HCEC 1CT (cell line): ENCODE data around the gene PUS10.
"Not testable (repeated sequence)": the region's sequence is repeated elsewhere in the genome, so short reads cannot be mapped to it uniquely, and the experiment has no call there.

Experiments
- DNase-seq: peaks from one replicate; pipeline ENCODE4 v3.0.0-alpha.2; 2017

The PUS10 gene

DNA sequence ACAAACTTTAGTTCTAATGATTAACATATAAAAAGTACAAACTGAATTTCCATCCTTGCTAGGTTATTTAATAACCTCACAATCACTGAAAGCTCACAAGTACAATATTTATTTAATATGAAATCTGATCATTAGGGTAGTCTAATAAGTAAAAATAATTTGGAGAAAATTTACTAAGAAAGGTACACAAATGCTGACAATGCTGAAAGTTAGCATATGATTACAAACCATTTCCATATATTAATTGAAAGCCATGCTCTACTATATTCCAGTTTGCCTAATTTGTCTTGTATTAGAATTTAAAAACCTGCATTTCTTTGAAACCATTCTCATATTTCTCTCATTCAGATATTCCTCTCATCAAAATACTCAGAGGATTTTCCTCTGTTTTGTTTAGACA, 8.7 kb downstream of the PUS10 start:
- DNase-seq, result no peak

DNA sequence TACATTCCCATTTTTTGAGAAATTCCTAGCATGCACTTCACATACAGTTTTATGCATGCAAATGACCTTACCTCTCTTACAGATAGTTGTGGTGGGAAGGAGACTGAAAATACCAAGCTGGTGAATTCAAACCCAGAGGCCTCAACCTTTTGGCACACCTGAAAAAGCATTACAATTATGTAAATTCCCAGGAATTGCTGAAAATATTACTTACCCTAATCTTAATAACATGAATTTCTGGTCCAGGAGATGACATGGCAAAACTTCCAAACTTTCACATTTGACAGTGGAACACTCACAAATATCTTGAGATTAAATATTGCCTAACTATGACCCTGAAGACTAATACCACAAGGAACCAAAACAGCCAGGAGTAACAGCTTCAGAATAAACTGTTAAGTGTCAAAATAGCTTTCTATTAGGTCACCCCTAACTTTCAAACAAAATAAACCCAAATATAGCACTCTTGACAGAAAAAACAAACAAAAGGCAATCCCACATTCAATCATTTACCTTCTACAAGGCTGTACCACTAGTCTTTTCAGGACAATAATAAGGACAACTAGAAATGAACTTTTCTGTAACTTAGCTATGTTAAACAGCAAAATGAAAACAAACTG, 11.5 kb downstream of the PUS10 start:
- peak; percentile 25 for DNase-seq

DNA sequence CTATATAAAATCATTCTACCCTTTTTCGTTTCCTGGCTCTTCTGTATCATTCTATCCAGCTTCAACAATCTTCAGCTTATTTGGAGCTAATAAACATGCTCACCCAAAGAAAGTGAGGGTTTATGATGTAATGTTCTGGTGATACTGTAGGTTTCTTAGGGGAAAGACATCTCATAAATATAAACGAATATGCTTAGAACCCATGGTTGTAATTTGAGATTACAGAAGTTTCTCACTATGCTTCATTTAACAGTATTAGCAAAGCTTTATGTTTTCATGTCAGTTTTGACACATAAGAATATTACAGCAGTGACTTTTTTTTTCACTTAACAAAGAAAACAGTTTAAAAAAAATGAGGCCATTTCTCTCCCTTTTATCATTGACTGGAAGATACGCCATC, 12.3 kb downstream of the PUS10 start:
- DNase-seq, result no peak

DNA sequence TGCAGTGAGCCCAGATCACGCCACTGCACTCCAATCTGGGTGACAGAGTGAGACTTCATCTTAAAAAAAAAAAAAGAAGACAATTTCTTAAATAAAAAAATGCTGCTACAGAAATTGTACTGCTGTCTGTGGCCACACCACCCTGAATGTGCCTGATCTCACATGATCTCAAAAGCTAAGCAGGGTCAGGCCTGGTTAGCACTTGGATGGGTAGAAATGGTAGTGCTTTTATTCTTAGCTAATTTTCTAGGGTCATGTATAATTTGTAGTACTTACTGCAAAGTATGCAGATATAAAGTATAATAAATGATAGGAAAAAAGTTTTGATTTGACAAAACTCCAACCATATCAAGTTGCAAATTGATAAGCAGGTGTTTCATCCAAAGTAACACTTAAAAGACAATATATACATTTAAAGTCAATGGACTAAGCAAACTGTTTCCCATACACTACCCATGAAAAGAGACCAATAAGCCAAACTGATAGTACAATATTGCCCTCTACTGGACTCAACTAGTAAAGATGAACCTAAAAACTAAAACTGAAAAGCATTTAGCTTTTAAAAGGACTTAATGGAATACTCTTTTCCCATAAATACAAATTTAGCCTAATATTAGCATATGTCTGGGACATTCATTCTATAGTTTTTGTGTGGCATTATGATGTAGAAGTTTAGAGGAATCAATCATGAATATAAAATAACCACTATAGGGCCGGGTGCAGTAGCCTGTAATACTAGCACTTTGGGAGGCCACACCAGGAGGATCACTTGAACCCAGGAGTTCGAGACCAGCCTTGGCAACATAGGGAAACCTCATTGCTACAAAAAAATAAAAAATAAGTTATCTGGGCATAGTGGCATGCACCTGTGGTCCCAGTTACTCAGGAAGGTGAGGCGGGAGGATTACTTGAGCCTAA, 19.2 kb downstream of the PUS10 start:
- DNase-seq, result peak; percentile 57

DNA sequence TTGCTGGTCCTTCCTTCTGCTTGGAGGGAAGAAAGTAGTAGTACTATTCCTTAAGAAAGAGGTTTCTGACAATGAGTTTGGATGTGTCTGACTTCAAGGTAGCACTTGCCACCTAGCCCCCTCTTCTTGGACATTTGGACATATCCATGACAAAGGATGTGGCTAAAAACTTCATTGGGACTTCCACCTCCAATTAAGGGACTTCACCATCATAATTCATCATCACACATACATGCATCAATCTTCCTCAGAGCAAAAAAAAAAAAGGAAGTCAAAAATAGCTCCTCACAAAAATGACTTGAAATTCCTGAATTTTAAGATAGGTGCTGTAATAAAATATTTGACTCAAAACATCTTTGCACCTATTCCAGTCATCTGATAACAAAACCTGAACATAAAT, 23.9 kb downstream of the PUS10 start:
- DNase-seq, result no peak

DNA sequence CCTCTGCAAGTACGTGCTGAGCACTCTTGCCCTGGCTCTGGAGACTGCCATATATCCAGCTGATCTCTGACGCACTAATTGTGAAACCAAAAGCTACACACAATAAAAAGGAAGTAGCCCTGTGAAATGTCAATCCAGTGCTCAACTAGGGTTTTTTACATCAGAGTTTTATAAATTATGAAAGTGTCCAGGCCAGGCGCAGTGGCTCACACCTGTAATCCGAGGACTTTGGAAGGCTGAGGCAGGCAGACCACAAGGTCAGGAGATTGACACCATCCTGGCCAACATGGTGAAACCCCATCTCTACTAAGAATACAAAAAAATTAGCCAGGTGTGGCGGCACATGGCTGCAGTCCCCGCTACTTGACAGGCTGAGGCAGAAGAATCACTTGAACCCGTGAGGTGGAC, 25.1 kb downstream of the PUS10 start:
- DNase-seq, result no peak

DNA sequence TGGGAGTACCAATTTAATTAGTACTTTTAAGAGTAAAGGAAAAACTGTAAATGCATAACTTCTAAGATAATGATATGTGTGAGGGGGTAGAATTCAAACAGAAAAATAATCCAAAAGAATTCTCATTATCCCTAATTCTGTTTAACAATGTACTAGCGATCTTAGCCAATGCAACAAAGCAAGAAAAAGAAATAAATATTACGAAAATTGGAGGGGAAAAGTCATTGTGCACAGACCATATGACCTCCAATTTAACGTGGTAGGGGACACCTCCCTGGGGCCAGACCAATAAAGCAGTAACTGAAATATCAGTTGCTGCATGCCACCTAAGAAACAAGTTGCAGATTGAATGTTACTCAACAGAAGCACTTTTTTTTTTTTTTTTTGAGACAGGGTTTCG, 26.4 kb downstream of the PUS10 start:
- DNase-seq, result no peak

DNA sequence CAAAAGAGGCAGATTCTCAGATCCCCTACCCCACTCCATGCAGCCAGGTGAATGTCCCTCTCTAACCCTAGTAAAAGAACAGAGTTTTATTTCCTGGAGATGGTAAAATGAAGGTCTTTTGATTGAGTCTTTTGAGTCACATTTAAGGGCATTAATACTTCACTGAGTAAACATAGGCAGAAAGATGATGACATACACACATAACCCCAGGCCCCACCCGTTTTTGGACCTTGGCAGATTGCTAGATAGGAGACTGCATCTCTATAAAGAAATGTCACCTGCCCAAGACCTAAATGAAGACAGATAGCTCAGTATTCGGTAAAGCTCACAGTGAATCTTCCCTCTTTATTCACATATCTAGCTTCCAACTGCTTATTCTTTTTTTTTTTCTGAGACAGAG, 28.8 kb downstream of the PUS10 start:
- no peak for DNase-seq

DNA sequence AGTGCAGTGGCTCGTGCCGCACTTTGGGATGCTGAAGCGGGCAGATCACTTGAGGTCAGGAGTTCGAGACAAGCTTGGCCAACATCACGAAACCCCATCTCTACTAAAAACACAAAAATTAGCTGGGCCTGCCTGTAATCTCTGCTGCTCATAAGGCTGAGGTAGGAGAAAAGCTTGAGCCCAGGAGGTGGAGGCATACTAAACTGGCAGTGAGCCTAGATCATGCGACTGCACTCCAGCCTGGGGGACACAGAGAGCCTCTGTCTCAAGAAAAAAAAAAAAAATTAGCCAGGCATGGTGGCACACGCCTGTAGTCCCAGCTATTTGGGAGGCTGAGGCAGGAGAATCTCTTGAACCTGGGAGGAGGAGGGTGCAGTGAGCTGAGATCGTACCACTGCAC, 30.4 kb downstream of the PUS10 start:
- not testable (repeated sequence) for DNase-seq

DNA sequence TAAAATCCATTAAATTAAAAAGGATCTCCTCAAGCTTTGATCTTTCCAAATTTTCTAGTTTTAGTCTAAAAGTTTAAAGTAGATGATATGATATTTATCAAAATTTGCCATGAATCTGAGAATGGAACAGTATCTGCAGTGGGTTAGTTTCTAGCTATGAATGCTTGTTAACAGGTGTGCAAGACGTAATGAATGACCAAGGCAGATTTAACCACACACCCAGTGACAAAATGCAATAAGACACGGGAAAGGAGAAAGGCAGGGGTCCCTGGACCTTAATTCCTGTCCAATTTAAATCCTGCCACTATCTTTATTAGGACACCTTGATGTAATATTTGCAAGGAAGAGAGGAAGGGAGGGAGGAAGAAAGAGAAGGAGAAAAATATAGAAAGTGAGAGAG, 31.0 kb downstream of the PUS10 start:
- no peak for DNase-seq

DNA sequence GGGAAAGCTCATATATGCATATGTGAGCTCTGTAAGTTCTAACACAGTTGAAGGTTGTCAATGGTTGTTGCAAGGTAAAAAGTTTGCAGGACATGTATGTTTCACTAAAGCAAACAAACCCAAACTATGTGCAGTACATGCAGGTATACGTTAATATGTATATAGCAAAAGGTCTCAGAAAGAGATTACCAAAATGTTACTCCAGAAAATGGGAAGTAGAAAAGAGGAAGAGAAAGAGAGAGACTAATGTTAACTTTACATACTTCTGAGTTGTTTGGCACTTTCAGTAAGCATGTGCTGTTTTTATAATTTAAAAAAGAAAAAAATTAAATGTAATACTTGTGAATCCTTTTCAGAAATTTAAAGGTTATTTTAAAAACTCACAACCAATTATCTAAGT, 33.3 kb downstream of the PUS10 start:
- DNase-seq, result no peak

DNA sequence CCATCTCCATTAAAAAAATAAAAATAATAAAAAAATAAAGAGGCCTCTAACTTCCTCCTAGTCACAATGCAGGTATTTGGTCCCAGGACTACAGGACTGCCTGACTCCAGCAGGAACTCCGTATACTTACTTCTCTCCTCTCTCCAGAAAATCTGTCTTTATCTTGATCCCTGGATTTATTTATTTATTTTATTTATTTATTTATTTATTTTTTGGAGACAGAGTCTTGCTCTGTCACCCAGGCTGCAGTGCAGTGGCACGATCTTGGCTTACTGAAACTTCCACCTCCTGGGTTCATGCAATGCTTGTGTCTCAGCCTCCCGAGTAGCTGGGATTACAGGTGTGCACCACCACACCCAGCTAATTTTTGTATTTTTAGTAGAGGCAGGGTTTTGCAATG, 36.0 kb downstream of the PUS10 start:
- DNase-seq, result not testable (repeated sequence)

DNA sequence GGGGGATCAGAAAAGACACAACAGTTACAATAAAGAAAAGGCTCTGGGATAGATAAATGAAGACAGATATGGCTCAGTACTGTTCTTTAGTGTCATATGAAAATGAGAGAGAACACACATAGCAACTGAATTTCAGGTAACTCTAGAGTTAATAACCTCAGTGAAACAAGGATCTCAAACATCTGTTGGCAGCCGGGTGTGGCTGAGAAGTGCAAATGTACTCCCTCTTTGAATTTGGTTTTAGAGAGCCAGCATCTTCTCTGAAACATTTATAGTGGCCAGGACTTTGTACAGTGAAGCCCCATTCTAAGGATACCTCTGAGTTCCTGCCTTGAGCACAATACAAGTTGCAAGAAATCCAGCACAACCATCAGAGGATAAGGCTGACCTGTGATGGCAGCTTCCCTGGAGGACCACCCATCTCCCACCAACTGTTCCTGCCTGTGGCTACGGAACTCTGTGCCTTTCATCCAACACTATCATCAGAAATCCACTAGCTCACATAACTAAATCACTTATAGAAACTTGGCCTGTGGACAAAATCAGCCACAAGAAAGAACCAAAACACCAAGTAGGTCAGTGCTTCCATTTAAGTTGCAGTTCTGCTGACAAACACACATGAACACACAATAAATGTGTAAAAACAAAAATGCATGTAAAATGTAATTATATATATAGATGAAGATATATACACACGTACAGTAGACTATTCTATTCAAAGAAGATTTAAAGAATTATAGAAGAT, 37.8 kb downstream of the PUS10 start:
- DNase-seq, result no peak

DNA sequence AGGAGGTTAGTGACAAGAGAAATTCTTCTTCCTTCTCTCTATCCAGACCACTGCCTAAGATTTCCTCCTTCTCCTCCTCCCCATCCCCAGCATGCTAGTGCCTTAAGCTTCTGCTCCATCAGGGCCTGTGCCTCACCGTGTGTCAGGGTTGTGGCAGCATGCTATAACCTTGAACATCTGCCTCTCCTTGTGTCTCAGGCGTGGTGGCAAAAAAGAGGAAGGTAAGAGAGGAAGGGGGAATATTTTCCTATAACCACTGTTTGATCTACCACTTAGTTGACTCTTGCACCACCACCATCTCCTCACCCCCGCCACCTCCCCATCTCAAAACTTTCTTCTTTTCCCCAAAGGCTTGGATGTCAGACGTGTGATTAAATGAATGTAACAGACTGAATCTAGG, 38.8 kb downstream of the PUS10 start:
- no peak for DNase-seq

DNA sequence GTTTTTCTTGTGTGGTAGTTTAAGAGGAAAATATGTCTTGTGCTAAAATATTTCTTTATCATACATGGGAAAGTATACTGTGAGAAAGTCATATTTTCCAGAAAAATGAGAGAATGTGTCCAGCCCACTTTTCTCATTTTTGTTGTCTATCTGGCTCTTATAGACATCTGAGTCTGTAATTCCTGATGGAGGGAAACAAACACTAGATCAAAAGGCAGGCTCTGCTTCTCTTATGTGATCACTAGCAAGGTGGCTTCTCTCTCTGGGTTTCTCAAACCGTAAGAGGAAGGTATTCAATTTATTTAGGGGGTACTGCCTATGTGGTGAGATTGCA, 40.5 kb downstream of the PUS10 start:
- no peak for DNase-seq

DNA sequence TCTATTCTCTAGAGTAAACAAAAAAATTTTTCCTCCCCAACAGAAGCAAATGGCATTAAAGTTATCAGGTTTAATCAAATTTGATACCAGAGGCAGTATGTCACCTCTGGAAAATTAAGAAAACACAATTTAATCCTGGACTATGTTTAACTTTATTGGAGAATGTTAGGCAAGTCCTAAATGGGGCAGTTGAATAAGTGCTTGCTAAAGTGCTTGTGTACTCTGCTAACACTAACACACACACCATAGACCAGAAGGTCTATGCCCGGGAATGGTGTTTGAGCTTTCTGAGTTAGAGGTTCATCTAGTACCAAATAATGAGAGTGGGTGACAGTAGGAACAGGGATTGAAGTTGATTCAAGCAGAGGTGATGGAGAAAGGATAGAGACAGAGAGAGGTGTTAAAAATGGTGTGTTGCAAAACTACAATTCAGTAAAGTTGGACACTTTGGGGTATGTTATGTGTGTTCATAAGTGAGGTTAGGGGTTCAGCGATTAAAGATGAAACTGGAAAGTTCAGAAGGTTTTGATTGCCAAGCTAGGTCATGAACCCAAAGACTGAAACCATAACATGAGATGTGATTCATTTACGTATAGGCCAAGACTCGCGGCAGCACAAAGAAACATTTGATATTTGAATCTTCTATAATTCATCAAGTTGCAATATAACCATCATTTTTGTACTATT, 41.0 kb downstream of the PUS10 start:
- DNase-seq, result no peak

DNA sequence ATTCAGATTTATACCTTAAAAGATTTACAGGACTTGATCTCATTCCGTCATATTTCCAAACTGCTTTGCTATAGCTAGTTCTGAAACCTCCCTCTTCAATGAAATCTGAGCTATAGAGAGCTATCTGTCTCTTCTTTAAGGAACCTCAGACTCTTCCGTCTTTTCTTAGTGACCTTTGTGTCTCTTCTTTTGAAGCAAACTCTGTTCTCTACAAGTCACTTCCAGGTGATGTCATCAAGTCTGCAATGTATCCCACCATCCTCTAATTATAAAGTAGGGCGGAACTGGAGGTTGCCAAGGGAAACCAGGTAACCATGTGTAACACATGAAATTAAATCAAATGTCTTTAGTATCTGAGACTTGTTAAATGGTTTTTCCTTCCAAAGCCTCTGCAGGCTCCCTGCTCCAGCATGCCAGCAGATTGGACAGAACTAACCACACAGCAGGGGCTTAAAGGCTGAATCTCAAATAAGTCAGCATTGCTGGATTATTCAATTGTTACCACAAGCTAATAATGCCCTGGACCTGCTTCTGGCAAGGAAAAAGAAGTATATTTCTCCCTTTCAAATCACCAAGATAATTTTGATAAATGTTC, 41.7 kb downstream of the PUS10 start:
- DNase-seq, result no peak

DNA sequence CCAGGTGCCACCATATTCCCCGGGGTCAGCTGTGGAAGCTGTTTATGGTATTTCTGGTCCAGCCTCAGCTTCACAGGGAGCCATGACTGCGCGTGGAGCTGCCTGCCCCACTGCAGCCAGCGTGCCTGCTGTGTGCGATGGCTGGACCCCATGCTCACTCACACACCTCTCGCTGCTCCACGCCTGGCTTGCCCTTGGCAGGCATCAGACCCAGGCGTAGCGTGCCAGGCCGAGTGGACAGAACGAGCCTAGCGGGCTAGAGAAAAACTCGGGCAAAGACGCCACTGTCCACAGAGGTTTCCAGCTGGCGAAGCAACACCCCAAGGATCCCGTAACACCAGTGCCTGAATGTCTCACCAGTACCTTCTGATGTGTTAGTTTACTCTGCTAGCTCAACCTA, 43.4 kb downstream of the PUS10 start:
- DNase-seq, result no peak

DNA sequence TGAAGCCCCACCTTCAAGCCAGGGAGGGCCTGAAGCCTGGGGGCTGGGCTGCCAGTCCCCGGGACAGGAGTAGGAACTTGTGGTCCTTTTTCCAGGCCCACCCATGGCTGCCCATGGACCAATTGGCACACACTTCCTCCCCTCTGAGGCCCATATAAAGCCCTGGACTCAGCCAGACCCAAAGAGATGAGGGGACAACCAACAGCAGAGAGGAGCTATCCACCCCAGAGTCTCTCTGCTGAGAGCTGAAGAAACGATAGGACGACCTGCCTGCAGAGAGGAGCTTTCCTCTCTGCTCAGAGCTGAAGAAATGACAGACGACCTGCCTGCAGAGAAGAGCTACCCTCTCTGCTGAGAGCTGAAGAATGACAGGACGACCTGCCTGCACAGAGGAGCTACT, 44.4 kb downstream of the PUS10 start:
- no peak for DNase-seq

DNA sequence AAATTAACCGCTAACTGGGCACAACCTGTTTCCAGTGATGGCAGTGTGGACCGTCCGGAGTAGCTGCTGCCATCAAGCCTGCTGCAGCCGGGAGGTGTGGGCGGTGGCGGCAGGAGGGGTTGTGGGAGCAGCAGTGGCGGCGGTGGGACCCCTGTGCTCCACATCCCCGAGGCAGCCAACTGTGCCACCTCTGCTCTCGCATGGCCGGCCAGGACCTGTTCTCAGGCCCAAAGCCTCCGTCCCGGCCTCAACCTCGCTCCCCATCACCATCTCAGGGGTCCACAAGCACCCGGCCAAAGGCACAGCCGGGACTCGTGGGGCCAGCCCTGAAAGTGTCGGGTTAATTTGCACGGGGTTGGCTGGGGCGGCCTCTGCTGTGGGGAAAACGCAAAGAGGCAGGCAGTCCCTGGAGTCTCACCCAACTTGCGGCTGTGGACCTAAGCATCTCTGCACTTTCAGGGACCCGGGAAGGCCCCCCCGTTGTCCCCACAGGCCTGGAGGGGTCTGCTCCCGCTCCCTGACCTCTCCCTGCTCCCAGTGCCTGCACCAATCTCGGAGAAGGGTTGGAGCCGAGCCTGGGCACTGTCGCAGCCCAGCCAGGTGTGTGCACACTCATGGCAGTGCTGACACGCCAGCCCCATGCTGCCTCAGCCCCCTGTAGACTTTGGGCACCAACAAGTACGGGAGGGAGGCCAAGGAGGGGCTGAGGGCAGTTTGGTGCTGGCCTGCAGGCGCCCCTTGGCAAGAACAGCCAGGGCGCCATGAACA, 45.0 kb downstream of the PUS10 start:
- no peak for DNase-seq

DNA sequence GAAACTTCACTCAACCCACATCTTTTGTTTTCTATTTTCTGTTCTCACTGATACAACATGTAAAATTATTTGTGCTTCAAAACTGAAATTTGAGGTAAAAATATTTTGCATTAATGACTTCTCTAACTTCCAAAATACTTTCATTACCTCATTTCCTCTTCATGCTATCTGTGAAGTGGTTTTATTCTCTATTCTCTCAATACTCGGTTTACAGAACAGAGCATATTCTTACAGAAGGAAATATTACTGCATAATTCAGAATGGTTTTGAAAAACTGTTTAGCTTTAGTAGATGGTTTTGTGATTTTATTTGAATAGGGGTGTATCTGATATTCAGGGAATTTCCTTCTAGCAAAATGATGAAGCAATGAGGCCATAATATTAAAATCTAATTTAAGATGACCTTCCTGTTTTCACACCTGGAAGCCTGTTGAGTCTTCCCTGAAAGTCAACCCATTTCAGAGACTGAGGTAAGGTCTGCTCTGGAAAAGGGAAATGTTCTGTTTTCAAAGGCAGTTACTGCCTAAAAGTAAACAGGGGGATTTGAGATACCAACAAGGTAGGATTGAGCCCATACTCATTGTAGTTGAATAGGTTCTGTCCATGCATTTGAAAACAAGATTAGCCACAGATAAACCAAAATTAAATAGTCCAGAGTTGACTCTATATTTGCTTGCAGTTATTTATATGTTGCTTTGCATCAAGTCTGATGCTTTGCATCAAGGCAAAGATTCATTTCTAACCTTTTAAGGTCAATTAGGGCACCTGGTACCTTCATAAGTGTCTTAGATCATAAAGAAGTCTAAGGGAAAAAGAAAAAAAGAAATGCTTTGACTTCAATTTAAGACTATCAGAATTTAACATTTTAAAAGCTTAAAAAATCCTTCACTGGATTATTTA, 51.3 kb downstream of the PUS10 start:
- DNase-seq, result no peak
